Heart right ventricle (tissue), 16 donors: ENCODE results near the gene AIP. TPM values are rescaled to one million over a fixed set of nuclear protein-coding genes. Genes with fewer than 3 reads are reported as not detected.
"Not testable (repeated sequence)": the region's sequence is repeated elsewhere in the genome, so short reads cannot be mapped to it uniquely, and the experiment has no call there.

ENCODE experiments used
- ATAC-seq, 8 donors: fragments of 200-7000 bp; cut with Tn5 transposase; one replicate each; pipeline ENCODE4 v1.9.1; 2020; ENCODE audit warnings: mild to moderate bottlenecking in 8 of 8, moderate library complexity in 8 of 8, moderate number of reproducible peaks in 1 of 8
- DNase-seq, 2 donors: peaks; one replicate each; pipeline ENCODE4 v3.0.0-alpha.2; 2020
- H3K27ac ChIP-seq, 10 donors: fragments of 200-600 bp; sonication (generic) in 2 of 10; one replicate each; pipeline versions ENCODE4 v1.5.0 to v1.8.0; 2020 to 2022; ENCODE audit warnings: mild to moderate bottlenecking in 3 of 10
- H3K27me3 ChIP-seq, 7 donors: fragments of 200-600 bp; one replicate each; pipeline ENCODE4 v1.8.0; 2021 to 2022; ENCODE audit warnings: mild to moderate bottlenecking in 2 of 7
- H3K36me3 ChIP-seq, 9 donors: fragments of 200-600 bp; sonication (generic) in 1 of 9; one replicate each; pipeline versions ENCODE4 v1.5.0 to v1.8.0; 2020 to 2022; ENCODE audit warnings: mild to moderate bottlenecking in 2 of 9
- H3K4me1 ChIP-seq, 9 donors: fragments of 200-600 bp; sonication (generic) in 1 of 9; one replicate each; pipeline versions ENCODE4 v1.5.0 to v1.8.0; 2020 to 2022; ENCODE audit warnings: mild to moderate bottlenecking in 4 of 9
- H3K4me3 ChIP-seq, 10 donors: fragments of 200-600 bp; sonication (generic) in 2 of 10; one replicate each; pipeline versions ENCODE4 v1.5.0 to v1.8.0; 2020 to 2022; ENCODE audit warnings: mild to moderate bottlenecking in 7 of 10, moderate library complexity in 2 of 10
- H3K9me3 ChIP-seq, 11 donors: fragments of 200-600 bp in 10 of 11; sonication (generic) in 2 of 11; one replicate each; pipeline versions ENCODE4 v1.5.0 to v1.8.0; 2013 to 2022; ENCODE audit warnings: mild to moderate bottlenecking in 2 of 11, control low read depth in 1 of 11, moderate library complexity in 1 of 11
- CTCF ChIP-seq, 9 donors: fragments of 200-600 bp; sonication (generic) in 2 of 9; IDR thresholded peaks; one replicate each; pipeline versions ENCODE4 v1.5.0 to v1.8.0; 2021 to 2022; ENCODE audit warnings: antibody characterized with exemption in 9 of 9, mild to moderate bottlenecking in 5 of 9, moderate library complexity in 1 of 9
- WGBS, 2 donors: extraction: QIAGEN DNeasy Blood & Tissue Kit; methylation state at CpG; one replicate each; pipeline ENCODE4 v1.1.7; 2013; ENCODE audit warnings: inconsistent platforms in 1 of 2; 5-methylcytosine and 5-hydroxymethylcytosine counted together
- intact Hi-C, 10 donors: fragments of 100-400 bp; cut with DNase I; formaldehyde crosslinking; loops; one replicate each; pipeline versions ENCODE4 v1.11.1 to v1.14.2; 2022
- polyA plus RNA-seq, 2 donors: library from polyadenylated mRNA; stranded (reverse); fragments of 200-250 nt; gene quantifications; one replicate each; pipeline ENCODE4 v1.2.3, GENCODE V29; 2013
- total RNA-seq, 10 donors: library from RNA; stranded (reverse); fragmentation: NEBNext Ultra II Directional in 3 of 10; extraction: Animal tissue kit (Norgen Biotek cat#: 25700) in 3 of 10; gene quantifications; one replicate each; pipeline versions ENCODE4 v1.2.1 to v1.2.4, GENCODE V29; 2021 to 2023
- donor health status: Arrhythmogenic right ventricular cardiomyopathy.
- donor health status: ischemic (EF 13 %, LVEDD 7.1; RV severe dilation, severe dysfunction).
- donor health status: healthy with polysubstance abuse.
- donor health status: DM: no; HTN: yes; CAD: no.
- donor health status: DM: no; HTN: no; CAD: no.
- donor health status: ischemic (EF 25% LVEDD 6.9; RV normal size, moderate dysfunction).
- donor health status: ischemic (EF 25% LVEDD 5.7; RV mildly dilated, moderate dysfunction).
- donor health status: healthy.
- donor health status: DM: yes; HTN: yes; CAD: no.
- donor health status: Ischemic cardiomyopathy.
- donor health status: ischemic (EF 35%, LVEDD 5.7; RV mildly dilated, moderate dysfunction).
- donor health status: nonischemic (EF 11% LVEDD 7.7; RV severe dilation, severe dysfunction).
- donor health status: DM: yes; HTN: yes; CAD: no.
- donor health status: PGD.
- donor health status: ischemic (EF 29% LVEDD 5.4; RV normal size, mild dysfunction).
- donor health status: nonischemic (EF 23%, LVEDD 6.1; RV moderate dilation, normal function).

The AIP gene
- total and polyA plus RNA-seq, 12 donors: 37.5 to 104 (median 52.3) TPM

- no peaks in the 10 kb centered on the region for H3K27me3 ChIP-seq
- WGBS, 2 donors: 44 to 50% methylated on average over 3 of the region's 3 CpGs
- peak overlapping the region; percentile 19 to 68 (median 64) for H3K4me3 ChIP-seq
- DNase-seq: no peak
- peaks cover 0 to 6% (median 0%) of the 10 kb centered on the region in 9 donors for H3K36me3 ChIP-seq
- intact Hi-C loops: loop anchor here in 8 of 10 donors (5.0 kb wide), 5 partner anchors 38 to 73 kb away; partner anchors contain the start of genes PPP1CA (in 6 of the 8), TBC1D10C (in 6 of the 8), RPS6KB2 (in 2 of the 8) and CDK2AP2 (in 1 of the 8)
- H3K4me1 ChIP-seq: peaks cover 8 to 57% (median 30%) of the 10 kb centered on the region in 9 donors
- H3K27ac ChIP-seq: peak overlapping the region; percentile 78 to 94 (median 90)
- ATAC-seq: no peak
- no peak for TF ChIP-seq CTCF (IDR thresholded peaks at IDR 0.05)
- no peaks in the 10 kb centered on the region for H3K9me3 ChIP-seq
Measured at GRCh38 chr11:67465189-67465510, 17.7 kb upstream of the AIP start.

GRCh38 chr11:67465530-67465929 lies 17.3 kb upstream of the AIP start:
- not testable (repeated sequence) for H3K9me3 ChIP-seq, ATAC-seq, H3K36me3 ChIP-seq, DNase-seq, H3K27me3 ChIP-seq
- intact Hi-C loops: loop anchor here in 8 of 10 donors (5.0 kb wide), 5 partner anchors 38 to 73 kb away; partner anchors contain the start of genes PPP1CA (in 6 of the 8), TBC1D10C (in 6 of the 8), RPS6KB2 (in 2 of the 8) and CDK2AP2 (in 1 of the 8)
- Histone ChIP-seq H3K27ac (peak overlapping the region in 8 of 10 donors; percentile 78 to 94 (median 91)), H3K4me1 (peaks cover 8 to 55% (median 30%) of the 10 kb centered on the region in 9 donors), H3K4me3 (peak overlapping the region in 2 of 10 donors; percentile 64)
- WGBS, 2 donors: 65 to 66% methylated on average over 2 of the region's 2 CpGs

GRCh38 chr11:67466367-67466766 lies 16.5 kb upstream of the AIP start:
- Histone ChIP-seq H3K9me3 (no peaks in the 10 kb centered on the region), H3K4me3 (no peak overlapping the region), H3K36me3 (peaks cover 0 to 6% (median 0%) of the 10 kb centered on the region in 9 donors), H3K4me1 (peaks cover 8 to 55% (median 30%) of the 10 kb centered on the region in 9 donors), H3K27me3 (no peaks in the 10 kb centered on the region), H3K27ac (peak overlapping the region in 2 of 10 donors; percentile 12 to 94)
- 72 to 81% methylated on average over 5 of the region's 5 CpGs for WGBS, 2 donors
- intact Hi-C loops: loop anchor here in 8 of 10 donors (5.0 kb wide), 5 partner anchors 39 to 74 kb away; partner anchors contain the start of genes PPP1CA (in 6 of the 8), TBC1D10C (in 6 of the 8), RPS6KB2 (in 2 of the 8) and CDK2AP2 (in 1 of the 8)
- TF ChIP-seq CTCF (IDR thresholded peaks at IDR 0.05): no peak
- DNase-seq: no peak
- ATAC-seq: no peak

GRCh38 chr11:67466962-67467771 lies 15.7 kb upstream of the AIP start:
- no peak overlapping the region for H3K4me3 ChIP-seq
- H3K27me3 ChIP-seq: no peaks in the 10 kb centered on the region
- peaks cover 0 to 6% (median 0%) of the 10 kb centered on the region in 9 donors for H3K36me3 ChIP-seq
- H3K27ac ChIP-seq: peak overlapping the region in 2 of 10 donors; percentile 90 to 94
- H3K9me3 ChIP-seq: no peaks in the 10 kb centered on the region
- no peak for TF ChIP-seq CTCF (IDR thresholded peaks at IDR 0.05)
- peaks cover 8 to 55% (median 30%) of the 10 kb centered on the region in 9 donors for H3K4me1 ChIP-seq
- no peak for ATAC-seq
- DNase-seq: no peak
- intact Hi-C loops: loop anchor here in 8 of 10 donors (5.0 kb wide), 5 partner anchors 40 to 75 kb away; partner anchors contain the start of genes PPP1CA (in 6 of the 8), TBC1D10C (in 6 of the 8), RPS6KB2 (in 2 of the 8) and CDK2AP2 (in 1 of the 8)
- 77 to 78% methylated on average over 11 of the region's 11 CpGs for WGBS, 2 donors
